ENCODE results near the gene SDCCAG8. TPM values are rescaled to one million over a fixed set of nuclear protein-coding genes. Genes with fewer than 3 reads are reported as not detected.

Gene SDCCAG8
- total RNA-seq, 2 donors from 2014 or later = 49.0 to 56.4 TPM

- no peak for DNase-seq
- Histone ChIP-seq H3K9me3 (no peaks in the 10 kb centered on the region), H3K4me3 (no peak overlapping the region), H3K27ac (peak overlapping the region in 1 of 4 donors; percentile 38), H3K36me3 (replicated peaks in 1 of 2; ENCODE audit: insufficient read depth in 1 of 2, low read depth in 2 of 2) (peaks cover 0 to 3% of the 10 kb centered on the region in 2 donors), H3K4me1 (no peaks in the 10 kb centered on the region), H3K27me3 (no peaks in the 10 kb centered on the region)
- no peak for ATAC-seq
- intact Hi-C loops (cut with DNase I) = no loop called here
- TF ChIP-seq, protein P1, sequence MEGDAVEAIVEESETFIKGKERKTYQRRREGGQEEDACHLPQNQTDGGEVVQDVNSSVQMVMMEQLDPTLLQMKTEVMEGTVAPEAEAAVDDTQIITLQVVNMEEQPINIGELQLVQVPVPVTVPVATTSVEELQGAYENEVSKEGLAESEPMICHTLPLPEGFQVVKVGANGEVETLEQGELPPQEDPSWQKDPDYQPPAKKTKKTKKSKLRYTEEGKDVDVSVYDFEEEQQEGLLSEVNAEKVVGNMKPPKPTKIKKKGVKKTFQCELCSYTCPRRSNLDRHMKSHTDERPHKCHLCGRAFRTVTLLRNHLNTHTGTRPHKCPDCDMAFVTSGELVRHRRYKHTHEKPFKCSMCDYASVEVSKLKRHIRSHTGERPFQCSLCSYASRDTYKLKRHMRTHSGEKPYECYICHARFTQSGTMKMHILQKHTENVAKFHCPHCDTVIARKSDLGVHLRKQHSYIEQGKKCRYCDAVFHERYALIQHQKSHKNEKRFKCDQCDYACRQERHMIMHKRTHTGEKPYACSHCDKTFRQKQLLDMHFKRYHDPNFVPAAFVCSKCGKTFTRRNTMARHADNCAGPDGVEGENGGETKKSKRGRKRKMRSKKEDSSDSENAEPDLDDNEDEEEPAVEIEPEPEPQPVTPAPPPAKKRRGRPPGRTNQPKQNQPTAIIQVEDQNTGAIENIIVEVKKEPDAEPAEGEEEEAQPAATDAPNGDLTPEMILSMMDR (IDR thresholded peaks at IDR 0.05) = no peak
- TF ChIP-seq POLR2A (IDR thresholded peaks at IDR 0.05) = no peak
- WGBS, 2 donors = 47 to 65% methylated on average over 4 of the region's 4 CpGs
Observed at GRCh38 chr1:243354511-243355153, 98.8 kb downstream of the SDCCAG8 start.

GRCh38 chr1:243363832-243364231, 108.0 kb downstream of the SDCCAG8 start:
- TF ChIP-seq, protein P1 (IDR thresholded peaks at IDR 0.05) = no peak
- TF ChIP-seq POLR2A (IDR thresholded peaks at IDR 0.05) = no peak
- H3K4me1 ChIP-seq = no peaks in the 10 kb centered on the region
- H3K27me3 ChIP-seq = no peaks in the 10 kb centered on the region
- WGBS, 2 donors = 88 to 98% methylated on average over 1 of the region's 1 CpG
- intact Hi-C loops (cut with DNase I) = no loop called here
- peaks cover 0 to 3% of the 10 kb centered on the region in 2 donors for H3K36me3 ChIP-seq (replicated peaks in 1 of 2; ENCODE audit: insufficient read depth in 1 of 2, low read depth in 2 of 2)
- no peak for DNase-seq
- no peaks in the 10 kb centered on the region for H3K9me3 ChIP-seq
- no peak for ATAC-seq
- no peak overlapping the region for H3K27ac ChIP-seq
- no peak overlapping the region for H3K4me3 ChIP-seq

DNA sequence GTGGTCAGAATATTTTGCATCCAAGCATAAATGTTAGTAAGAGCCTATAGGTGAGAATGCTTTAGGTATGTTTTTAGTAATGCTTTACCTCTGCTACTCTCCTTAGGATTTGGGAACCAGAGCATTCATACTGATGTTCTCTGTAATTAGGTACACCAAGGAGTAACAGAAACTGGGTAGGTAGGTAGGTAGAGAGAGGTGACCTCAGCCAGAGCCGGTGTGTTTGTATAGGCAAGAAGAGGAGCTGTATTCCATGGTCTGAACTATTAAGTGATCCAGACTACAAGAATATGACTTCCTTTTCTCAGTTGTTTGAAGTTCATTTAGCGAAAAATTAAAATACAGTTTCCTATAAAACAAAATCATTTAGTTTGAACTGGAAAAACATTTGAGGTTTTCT, 108.5 kb downstream of the SDCCAG8 start:
- Histone ChIP-seq H3K27ac (no peak overlapping the region), H3K27me3 (no peaks in the 10 kb centered on the region), H3K4me3 (no peak overlapping the region), H3K9me3 (no peaks in the 10 kb centered on the region), H3K4me1 (no peaks in the 10 kb centered on the region), H3K36me3 (replicated peaks in 1 of 2; ENCODE audit: insufficient read depth in 1 of 2, low read depth in 2 of 2) (peaks cover 0 to 3% of the 10 kb centered on the region in 2 donors)
- ATAC-seq (no peak), DNase-seq (peak in 1 of 4 donors; percentile 9)
- TF ChIP-seq POLR2A (IDR thresholded peaks at IDR 0.05) = no peak
- TF ChIP-seq, protein P1 (IDR thresholded peaks at IDR 0.05) = no peak
- intact Hi-C loops (cut with DNase I) = no loop called here
- 82 to 83% methylated on average over 2 of the region's 2 CpGs for WGBS, 2 donors

DNA sequence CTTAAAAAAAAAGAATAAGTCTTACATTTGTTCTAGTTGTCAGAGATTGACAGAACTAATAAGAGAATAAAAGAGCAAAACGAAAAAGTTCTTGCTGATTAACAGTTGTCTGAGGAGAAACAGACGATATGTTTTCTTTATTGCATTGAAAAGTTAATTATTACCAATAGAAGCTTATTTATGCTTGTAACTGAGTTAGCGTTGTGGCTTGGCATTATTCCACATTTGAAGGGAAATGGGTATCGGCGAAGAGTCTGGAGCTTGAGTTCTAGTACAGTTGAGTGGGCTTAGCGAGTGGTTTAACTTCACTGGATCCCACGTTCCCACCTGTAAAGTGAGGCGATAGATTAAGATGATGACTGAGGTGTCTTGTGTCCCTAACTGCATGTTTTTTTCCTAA, 109.0 kb downstream of the SDCCAG8 start:
- peaks cover 0 to 3% of the 10 kb centered on the region in 2 donors for H3K36me3 ChIP-seq (replicated peaks in 1 of 2; ENCODE audit: insufficient read depth in 1 of 2, low read depth in 2 of 2)
- H3K4me3 ChIP-seq = no peak overlapping the region
- H3K27me3 ChIP-seq = no peaks in the 10 kb centered on the region
- DNase-seq (no peak), ATAC-seq (no peak)
- intact Hi-C loops (cut with DNase I) = no loop called here
- H3K9me3 ChIP-seq = no peaks in the 10 kb centered on the region
- 53 to 59% methylated on average over 8 of the region's 8 CpGs for WGBS, 2 donors
- TF ChIP-seq, protein P1 (IDR thresholded peaks at IDR 0.05) = no peak
- no peak for TF ChIP-seq POLR2A (IDR thresholded peaks at IDR 0.05)
- H3K4me1 ChIP-seq = no peaks in the 10 kb centered on the region
- no peak overlapping the region for H3K27ac ChIP-seq

GRCh38 chr1:243367314-243367713, 111.5 kb downstream of the SDCCAG8 start:
- no peak for DNase-seq
- H3K36me3 ChIP-seq (replicated peaks in 1 of 2; ENCODE audit: insufficient read depth in 1 of 2, low read depth in 2 of 2) = peaks cover 0 to 3% of the 10 kb centered on the region in 2 donors
- TF ChIP-seq, protein P1 (IDR thresholded peaks at IDR 0.05) = no peak
- no peak for TF ChIP-seq POLR2A (IDR thresholded peaks at IDR 0.05)
- H3K27me3 ChIP-seq = no peaks in the 10 kb centered on the region
- no peaks in the 10 kb centered on the region for H3K4me1 ChIP-seq
- no peak overlapping the region for H3K27ac ChIP-seq
- intact Hi-C loops (cut with DNase I) = no loop called here
- ATAC-seq = no peak
- H3K4me3 ChIP-seq = no peak overlapping the region
- no peaks in the 10 kb centered on the region for H3K9me3 ChIP-seq

All from body of pancreas (tissue), 4 donors.